Stimulated activated CD8-positive, alpha-beta memory T cell treated with anti-CD3 and anti-CD28 coated beads, Interleukin-15, amount 100 ng/mL, for 48 hours (primary cell): ENCODE results near the gene PRRC2B.
"Not testable (repeated sequence)": the region's sequence is repeated elsewhere in the genome, so short reads cannot be mapped to it uniquely, and the experiment has no call there.

Source experiments
- DNase-seq, 2 donors: peaks; one replicate each; pipeline ENCODE4 v3.0.0-alpha.2; 2020; ENCODE audit warnings: low read depth in 2 of 2

PRRC2B gene

GRCh38 chr9:131539223-131539923 is 145.5 kb downstream of the PRRC2B start:
- no peak for DNase-seq

DNA sequence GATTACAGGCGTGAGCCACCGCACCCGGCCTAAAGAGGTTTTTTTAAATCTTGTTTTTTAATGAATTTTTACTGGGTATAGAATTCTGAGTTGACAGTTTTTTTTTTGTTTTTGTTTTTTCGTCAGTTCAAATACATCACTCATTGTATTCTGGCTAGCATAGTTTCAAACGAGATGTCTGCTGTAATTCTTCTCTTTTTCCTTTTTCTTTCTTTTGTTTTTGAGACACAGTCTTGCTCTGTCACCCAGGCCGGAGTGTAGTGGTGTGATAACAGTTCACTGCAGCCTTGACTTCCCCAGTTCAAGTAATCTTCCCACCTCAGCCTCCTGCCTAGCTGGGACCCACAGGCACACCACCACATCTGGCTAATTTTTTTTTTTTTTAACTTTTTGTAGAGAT is 149.3 kb downstream of the PRRC2B start:
- no peak for DNase-seq

GRCh38 chr9:131545003-131545785 is 151.3 kb downstream of the PRRC2B start, which contains the start of gene PRRT1B:
TSS of gene PRRT1B (plus strand) at chr9:131545523. CDS start at chr9:131545616, 93 bp downstream.
- no peak for DNase-seq

DNA sequence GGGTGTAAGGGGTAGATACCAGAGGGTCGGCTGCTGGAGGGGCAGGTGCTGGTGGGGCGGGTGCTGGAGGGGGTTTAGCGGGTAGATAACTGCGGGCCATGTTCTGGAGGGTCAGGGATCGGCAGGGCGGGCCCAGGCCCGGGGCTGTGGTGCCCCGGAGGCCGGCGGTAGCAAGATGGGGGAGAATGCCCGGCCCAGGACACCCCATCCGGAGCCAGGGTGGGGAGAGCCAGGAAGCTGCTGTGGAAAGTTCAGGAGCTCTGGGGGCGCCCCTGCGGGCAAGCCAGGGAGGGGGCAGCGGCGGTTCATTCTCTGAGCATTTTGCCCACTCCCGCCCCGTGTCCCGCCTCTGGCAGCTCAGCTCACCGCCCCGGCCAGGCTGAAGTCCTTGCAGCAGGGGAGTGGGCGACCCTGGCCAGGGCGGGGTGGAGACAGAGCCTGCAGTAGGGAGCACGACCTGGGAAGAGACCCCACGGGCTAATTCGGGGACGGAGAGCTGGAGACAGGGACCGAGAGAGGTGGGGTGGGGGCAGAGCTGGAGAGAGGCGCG is 152.0 kb downstream of the PRRC2B start:
- no peak for DNase-seq

- DNase-seq = no peak
Observed at GRCh38 chr9:131546336-131547084, 152.6 kb downstream of the PRRC2B start.

- DNase-seq = not testable (repeated sequence)
Observed at GRCh38 chr9:131549186-131549585, 155.3 kb downstream of the PRRC2B start.
